ENCODE measurements around the gene ABCC9. TPM values are rescaled to one million over a fixed set of nuclear protein-coding genes. Genes with fewer than 3 reads are reported as not detected.
A peak's percentile ranks its signal among the peaks of the same experiment; 100 is the strongest.

ABCC9 gene
- total RNA-seq, 3 donors from 2014 or later (not counting 1 experiment from before 2014, with no cell fraction given): 0.02 to 0.05 TPM; not detected in 1

DNA sequence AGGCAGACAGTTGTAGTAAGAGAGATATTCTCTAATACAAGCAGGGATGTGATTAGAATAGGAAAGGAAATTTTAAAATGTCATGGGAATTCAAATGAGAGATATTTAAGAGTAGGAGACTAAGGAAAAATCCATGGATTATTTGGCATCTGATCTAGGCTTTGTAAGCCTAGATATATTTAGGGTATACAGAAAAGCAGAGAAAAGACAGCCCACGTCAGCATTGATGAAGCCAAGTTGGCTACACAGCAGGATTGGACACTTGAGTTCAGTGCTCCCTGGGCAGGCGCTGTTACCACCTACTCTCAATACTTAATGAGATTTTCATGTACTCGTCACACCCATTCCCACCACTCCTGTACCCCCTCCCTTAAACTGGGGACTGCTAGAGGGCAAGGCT lies 165.1 kb downstream of the ABCC9 start:
- H3K36me3 Mint-ChIP-seq: peaks cover 20% of the 10 kb centered on the region
- ATAC-seq: no peak
- peaks cover 0 to 2% of the 10 kb centered on the region in 2 donors for H3K9me3 Mint-ChIP-seq
- WGBS (ENCODE audit: insufficient coverage): 92% methylated on average over 3 of the region's 3 CpGs
- TF ChIP-seq CTCF (IDR thresholded peaks at IDR 0.05): no peak
- DNase-seq: no peak
- Histone ChIP-seq H3K27me3 (ENCODE audit: control insufficient read depth, insufficient read depth, low read length) (peaks cover 20% of the 10 kb centered on the region), H3K36me3 (ENCODE audit: control insufficient read depth, insufficient read depth, low read length) (no peaks in the 10 kb centered on the region), H3K4me1 (ENCODE audit: control insufficient read depth, insufficient read depth, low read length) (peaks cover 3% of the 10 kb centered on the region), H3K27ac (ENCODE audit: low read length) (no peak overlapping the region), H3K4me3 (ENCODE audit: low read length) (no peak overlapping the region), H3K9me3 (ENCODE audit: control insufficient read depth, insufficient read depth, low read length) (no peaks in the 10 kb centered on the region)
- peaks cover 23 to 44% of the 10 kb centered on the region in 2 donors for H3K27me3 Mint-ChIP-seq (ENCODE audit: low read depth in 2 of 2)
- intact Hi-C loops (cut with micrococcal nuclease): no loop called here
- H3K4me1 Mint-ChIP-seq: no peaks in the 10 kb centered on the region
- no peak overlapping the region for H3K27ac Mint-ChIP-seq
- no peak overlapping the region for H3K4me3 Mint-ChIP-seq

DNA sequence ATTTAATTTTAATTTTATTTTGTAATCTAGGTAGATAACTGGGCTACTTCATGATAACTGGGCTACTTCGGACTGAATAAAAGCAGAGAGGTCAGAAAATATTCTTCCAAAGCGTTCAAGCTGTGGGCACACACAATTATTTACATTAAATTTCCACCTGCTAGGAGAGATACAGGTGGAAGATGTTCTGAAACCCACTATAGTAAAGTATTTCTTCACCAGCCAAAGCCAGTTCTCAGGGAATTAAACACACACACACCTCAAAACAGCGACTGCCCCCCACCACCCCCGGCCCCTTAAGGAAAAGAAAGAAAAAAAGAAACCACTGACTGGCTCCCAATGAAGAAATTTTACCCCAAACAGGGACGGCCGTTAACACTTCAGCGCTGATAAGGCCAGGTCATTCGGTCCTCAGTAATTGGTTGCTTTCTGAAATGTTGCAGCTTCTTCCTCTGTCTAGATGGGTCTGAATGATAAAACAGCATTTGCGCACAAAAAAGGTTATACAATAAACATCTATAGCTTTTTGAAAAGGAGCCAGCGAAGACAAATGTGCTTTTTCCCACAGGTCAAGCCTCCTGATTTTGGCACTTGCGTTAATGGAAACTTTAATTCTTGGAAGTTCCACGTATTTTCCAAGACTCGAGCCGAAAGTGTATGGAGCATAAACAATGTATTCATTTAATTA lies 165.9 kb downstream of the ABCC9 start:
- Histone ChIP-seq H3K4me3 (ENCODE audit: low read length) (no peak overlapping the region), H3K27ac (ENCODE audit: low read length) (no peak overlapping the region), H3K4me1 (ENCODE audit: control insufficient read depth, insufficient read depth, low read length) (peaks cover 3% of the 10 kb centered on the region), H3K9me3 (ENCODE audit: control insufficient read depth, insufficient read depth, low read length) (no peaks in the 10 kb centered on the region), H3K27me3 (ENCODE audit: control insufficient read depth, insufficient read depth, low read length) (peaks cover 23% of the 10 kb centered on the region), H3K36me3 (ENCODE audit: control insufficient read depth, insufficient read depth, low read length) (no peaks in the 10 kb centered on the region)
- no peak for DNase-seq
- WGBS (ENCODE audit: insufficient coverage): 32% methylated on average over 12 of the region's 14 CpGs
- H3K9me3 Mint-ChIP-seq: peaks cover 0 to 2% of the 10 kb centered on the region in 2 donors
- peaks cover 25 to 51% of the 10 kb centered on the region in 2 donors for H3K27me3 Mint-ChIP-seq (ENCODE audit: low read depth in 2 of 2)
- H3K4me3 Mint-ChIP-seq: no peak overlapping the region
- ATAC-seq: no peak
- H3K36me3 Mint-ChIP-seq: peaks cover 20% of the 10 kb centered on the region
- H3K4me1 Mint-ChIP-seq: no peaks in the 10 kb centered on the region
- H3K27ac Mint-ChIP-seq: no peak overlapping the region
- intact Hi-C loops (cut with micrococcal nuclease): no loop called here
- no peak for TF ChIP-seq CTCF (IDR thresholded peaks at IDR 0.05)

- DNase-seq: peak in 1 of 2 donors; percentile 2
- H3K27me3 ChIP-seq (ENCODE audit: control insufficient read depth, insufficient read depth, low read length): peaks cover 23% of the 10 kb centered on the region
- H3K9me3 ChIP-seq (ENCODE audit: control insufficient read depth, insufficient read depth, low read length): no peaks in the 10 kb centered on the region
- Mint-ChIP-seq H3K27ac (no peak within 1 kb of the TSS), H3K4me3 (no peak within 1 kb of the TSS), H3K36me3 (peaks cover 20% of the 10 kb centered on the region), H3K27me3 (ENCODE audit: low read depth in 2 of 2) (peaks cover 25 to 51% of the 10 kb centered on the region in 2 donors), H3K4me1 (no peaks in the 10 kb centered on the region), H3K9me3 (peaks cover under 1 to 2% of the 10 kb centered on the region in 2 donors)
- H3K36me3 ChIP-seq (ENCODE audit: control insufficient read depth, insufficient read depth, low read length): no peaks in the 10 kb centered on the region
- no peak within 1 kb of the TSS for H3K4me3 ChIP-seq (ENCODE audit: low read length)
- WGBS (ENCODE audit: insufficient coverage): 3% methylated on average over 46 of the region's 49 CpGs
- peaks cover 3% of the 10 kb centered on the region for H3K4me1 ChIP-seq (ENCODE audit: control insufficient read depth, insufficient read depth, low read length)
- TF ChIP-seq CTCF (IDR thresholded peaks at IDR 0.05): no peak
- H3K27ac ChIP-seq (ENCODE audit: low read length): no peak within 1 kb of the TSS
- ATAC-seq: no peak
- intact Hi-C loops (cut with micrococcal nuclease): no loop called here
Observed at GRCh38 chr12:21774358-21775132, 166.7 kb downstream of the ABCC9 start, which contains the start of gene KCNJ8. Gene KCNJ8, minus strand, starts transcription at chr12:21774706. Its CDS starts 1,090 bp downstream, at chr12:21773616.

Measured in natural killer cell (primary cell).